GM19238 (cell line): ENCODE results near the gene MOK.
A peak's percentile ranks its signal among the peaks of the same experiment; 100 is the strongest.
"Not testable (repeated sequence)": the region's sequence is repeated elsewhere in the genome, so short reads cannot be mapped to it uniquely, and the experiment has no call there.

Experiments
- DNase-seq: peaks from one replicate; pipeline ENCODE4 v3.0.0; 2011; ENCODE audit warnings: low spot score; ENCODE audit not compliant: insufficient read length

Gene MOK

GRCh38 chr14:102321456-102322422 is 16.8 kb upstream of the MOK start:
- no peak for DNase-seq

- DNase-seq, result no peak
Measured at GRCh38 chr14:102320671-102321455, 15.9 kb upstream of the MOK start.

- peak; percentile 36 for DNase-seq
Measured at GRCh38 chr14:102320033-102320660, 15.2 kb upstream of the MOK start.

GRCh38 chr14:102319351-102320032 is 14.5 kb upstream of the MOK start, which contains the start of gene ZNF839:
Gene ZNF839, plus strand, starts transcription at chr14:102319746. Its CDS starts 20 bp downstream, at chr14:102319766.
- peak; percentile 90 for DNase-seq

- DNase-seq, result no peak
Measured at GRCh38 chr14:102318781-102319276, 13.9 kb upstream of the MOK start.

GRCh38 chr14:102317564-102318248 is 12.7 kb upstream of the MOK start:
- no peak for DNase-seq

- peak; percentile 85 for DNase-seq
Measured at GRCh38 chr14:102316743-102317563, 12.0 kb upstream of the MOK start.

- no peak for DNase-seq
Measured at GRCh38 chr14:102316338-102316742, 11.4 kb upstream of the MOK start.

- no peak for DNase-seq
Measured at GRCh38 chr14:102315121-102315520, 10.2 kb upstream of the MOK start.

- peak; percentile 71 for DNase-seq
Measured at GRCh38 chr14:102314242-102315011, 9.5 kb upstream of the MOK start.

- DNase-seq, result no peak
Measured at GRCh38 chr14:102303664-102304063, 1.3 kb downstream of the MOK start.

GRCh38 chr14:102298303-102299070 is 6.5 kb downstream of the MOK start:
- DNase-seq, result not testable (repeated sequence)

- no peak for DNase-seq
Measured at GRCh38 chr14:102297436-102298170, 7.4 kb downstream of the MOK start.

GRCh38 chr14:102295270-102295669 is 9.7 kb downstream of the MOK start:
- DNase-seq, result no peak

- DNase-seq, result no peak
Measured at GRCh38 chr14:102293781-102294180, 11.2 kb downstream of the MOK start.

GRCh38 chr14:102292441-102292840 is 12.5 kb downstream of the MOK start:
- no peak for DNase-seq

GRCh38 chr14:102288139-102288538 is 16.8 kb downstream of the MOK start:
- DNase-seq, result no peak
